Spleen (tissue), 7 donors: ENCODE data around the gene PARD3.

Experiments used
- CTCF ChIP-seq, 11 experiments: fragments of 200-600 bp in 7 of 11; fragments of 450-650 bp in 4 of 11; sonication (generic) in 4 of 11; IDR thresholded peaks in 8 of 11; conservative IDR thresholded peaks in 3 of 11; 1 replicate in 7 of 11; 2 replicates in 4 of 11; pipeline versions ENCODE4 v1.4.0 to v1.8.0; 2016 to 2021; ENCODE audit warnings: antibody characterized with exemption in 11 of 11, inconsistent platforms in 4 of 11, mild to moderate bottlenecking in 1 of 11
- POLR2A ChIP-seq, 3 donors: fragments of 450-650 bp; IDR thresholded peaks; one replicate each; pipeline ENCODE4 v1.5.1; 2017; ENCODE audit warnings: antibody characterized with exemption in 3 of 3, mild to moderate bottlenecking in 1 of 3
- POLR2AphosphoS5 ChIP-seq, 3 donors: sonication (generic); formaldehyde crosslinking; IDR thresholded peaks; one replicate each; pipeline ENCODE4 v1.5.1; 2017; ENCODE audit warnings: antibody characterized with exemption in 3 of 3
- donor health status: DM: no; HTN: no; CAD: no; lungs with moderate emphysema.
- donor health status: DM: no; HTN: no; CAD: no.
- donor health status: DM: no; HTN: no; CAD: no.

GRCh38 chr10:34795334-34795733, 19.8 kb downstream of the PARD3 start:
- TF ChIP-seq CTCF (IDR thresholded peaks at IDR 0.05 in 8 of 11, conservative IDR thresholded peaks at IDR 0.05 in 3 of 11) (no peak), POLR2AphosphoS5 (IDR thresholded peaks at IDR 0.05) (no peak), POLR2A (IDR thresholded peaks at IDR 0.05) (no peak)
